Small intestine (tissue), 7 donors: ENCODE results near the gene FLNC. TPM values are rescaled to one million over a fixed set of nuclear protein-coding genes. Genes with fewer than 3 reads are reported as not detected.

Source experiments
- DNase-seq, 2 donors: peaks; one replicate each; pipeline versions ENCODE4 v3.0.0 to v3.0.0-alpha.2; 2013
- FAIRE-seq: peaks from 2 replicates; lab custom pipeline; 2012; peaks lifted over from hg19 to GRCh38; lab: Jason Lieb, UNC
- H3K27ac ChIP-seq, 3 donors: one replicate each; pipeline ENCODE4 v1.5.1; 2013; ENCODE audit warnings: low read length in 2 of 3, mild to moderate bottlenecking in 2 of 3, control low read depth in 1 of 3, inconsistent platforms in 1 of 3, low read depth in 1 of 3, moderate library complexity in 1 of 3
- H3K27me3 ChIP-seq, 3 donors: one replicate each; pipeline ENCODE4 v1.6.1; 2013; ENCODE audit warnings: low read length in 3 of 3, inconsistent platforms in 1 of 3; ENCODE audit not compliant: control insufficient read depth in 3 of 3, insufficient read depth in 3 of 3
- H3K36me3 ChIP-seq, 3 donors: one replicate each; pipeline ENCODE4 v1.6.1; 2013; ENCODE audit warnings: low read length in 3 of 3, inconsistent platforms in 1 of 3, low read depth in 1 of 3, mild to moderate bottlenecking in 1 of 3, moderate library complexity in 1 of 3; ENCODE audit not compliant: control insufficient read depth in 3 of 3, insufficient read depth in 2 of 3
- H3K4me1 ChIP-seq, 3 donors: one replicate each; pipeline ENCODE4 v1.6.1; 2013; ENCODE audit warnings: low read length in 2 of 3, inconsistent platforms in 1 of 3, low read depth in 1 of 3, mild to moderate bottlenecking in 1 of 3, moderate library complexity in 1 of 3; ENCODE audit not compliant: control insufficient read depth in 3 of 3, insufficient read depth in 2 of 3
- H3K4me3 ChIP-seq, 3 donors: one replicate each; pipeline ENCODE4 v1.5.1; 2013; ENCODE audit warnings: low read length in 3 of 3, control low read depth in 1 of 3, inconsistent platforms in 1 of 3, low read depth in 1 of 3, mild to moderate bottlenecking in 1 of 3, moderate library complexity in 1 of 3
- H3K9me3 ChIP-seq, 2 donors: one replicate each; pipeline ENCODE4 v1.6.1; 2013; ENCODE audit warnings: low read depth in 1 of 2, low read length in 1 of 2; ENCODE audit not compliant: control insufficient read depth in 2 of 2, insufficient read depth in 1 of 2
- WGBS, 3 donors: extraction: QIAGEN DNeasy Blood & Tissue Kit; methylation state at CpG; one replicate each; pipeline ENCODE4 v1.1.7; 2013; 5-methylcytosine and 5-hydroxymethylcytosine counted together
- polyA plus RNA-seq, 4 donors: library from polyadenylated mRNA; stranded (reverse) in 3 of 4; unstranded in 1 of 4; fragments of 200-250 nt in 3 of 4; fragments of 120-200 nt in 1 of 4; gene quantifications; one replicate each; pipeline versions ENCODE4 v1.2.1 to v1.2.3, GENCODE V29; 2013
- donor health status: healthy with polysubstance abuse.
- donor health status: control.
- donor health status: control.
- donor health status: Bipolar disorder and iron deficiency.
- donor health status: healthy.

FLNC gene
- polyA plus RNA-seq, 4 donors: 8.1 to 31.9 (median 11.5) TPM

DNA sequence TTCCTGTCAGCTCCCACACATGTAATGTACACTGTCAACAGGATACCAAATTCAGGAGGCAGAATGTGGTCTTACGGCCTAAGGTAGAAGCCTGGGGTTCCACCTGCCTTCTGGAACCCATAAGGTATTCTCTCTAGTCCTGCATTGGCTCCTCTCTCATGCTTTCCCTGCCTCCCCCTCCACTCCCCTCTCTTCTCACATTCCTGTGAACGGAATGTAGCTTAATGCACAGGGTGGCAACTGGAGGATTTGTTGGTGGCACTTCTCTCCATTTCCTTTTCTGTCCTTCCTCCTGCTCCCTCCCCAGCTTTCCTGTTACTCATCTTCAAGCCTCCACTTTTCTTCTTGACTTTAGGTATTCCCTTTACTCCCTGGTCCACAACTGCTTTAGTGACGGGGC is 11.5 kb upstream of the FLNC start:
- no peaks in the 10 kb centered on the region for H3K9me3 ChIP-seq
- H3K27ac ChIP-seq: no peak overlapping the region
- DNase-seq: no peak
- peaks cover 0 to 3% (median 0%) of the 10 kb centered on the region in 3 donors for H3K4me1 ChIP-seq
- no peaks in the 10 kb centered on the region for H3K36me3 ChIP-seq
- H3K27me3 ChIP-seq: peaks cover 0 to 2% (median 0%) of the 10 kb centered on the region in 3 donors
- no peak for FAIRE-seq
- WGBS, 3 donors: 79 to 88% (median 86%) methylated on average over 3 of the region's 3 CpGs
- H3K4me3 ChIP-seq: no peak overlapping the region

GRCh38 chr7:128821724-128822123 is 8.5 kb upstream of the FLNC start:
- DNase-seq (no peak), FAIRE-seq (no peak)
- Histone ChIP-seq H3K27me3 (peaks cover 0 to 2% (median 0%) of the 10 kb centered on the region in 3 donors), H3K36me3 (no peaks in the 10 kb centered on the region), H3K4me3 (no peak overlapping the region), H3K9me3 (no peaks in the 10 kb centered on the region), H3K27ac (no peak overlapping the region), H3K4me1 (peaks cover 0 to 9% (median 0%) of the 10 kb centered on the region in 3 donors)
- 90 to 100% (median 95%) methylated on average over 4 of the region's 4 CpGs for WGBS, 3 donors

- no peak overlapping the region for H3K4me3 ChIP-seq
- no peaks in the 10 kb centered on the region for H3K9me3 ChIP-seq
- 83 to 92% (median 89%) methylated on average over 4 of the region's 4 CpGs for WGBS, 3 donors
- FAIRE-seq (no peak), DNase-seq (no peak)
- peak overlapping the region in 1 of 3 donors; percentile 89 for H3K27ac ChIP-seq
- H3K27me3 ChIP-seq: peaks cover 0 to 19% (median 7%) of the 10 kb centered on the region in 3 donors
- no peaks in the 10 kb centered on the region for H3K36me3 ChIP-seq
- H3K4me1 ChIP-seq: peaks cover 0 to 47% (median 0%) of the 10 kb centered on the region in 3 donors
Measured at GRCh38 chr7:128826512-128826911, 3.7 kb upstream of the FLNC start.

DNA sequence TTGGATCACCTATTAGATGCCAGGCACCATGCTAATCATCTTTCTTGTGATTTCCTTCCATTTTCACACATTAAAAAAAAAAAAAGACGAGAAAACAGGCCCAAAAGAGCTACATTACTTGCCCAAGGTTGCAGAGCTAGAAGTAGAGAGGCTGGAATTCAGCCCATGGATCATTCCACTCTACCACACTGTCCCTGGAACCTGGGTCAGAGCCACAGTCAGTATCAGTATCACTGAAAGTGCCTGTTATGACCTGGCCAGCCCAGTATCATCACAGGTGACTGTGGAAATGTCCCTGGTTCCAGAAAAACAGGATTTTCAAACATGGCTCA is 3.3 kb upstream of the FLNC start:
- 68 to 82% (median 81%) methylated on average over 1 of the region's 1 CpG for WGBS, 3 donors
- no peak for FAIRE-seq

DNA sequence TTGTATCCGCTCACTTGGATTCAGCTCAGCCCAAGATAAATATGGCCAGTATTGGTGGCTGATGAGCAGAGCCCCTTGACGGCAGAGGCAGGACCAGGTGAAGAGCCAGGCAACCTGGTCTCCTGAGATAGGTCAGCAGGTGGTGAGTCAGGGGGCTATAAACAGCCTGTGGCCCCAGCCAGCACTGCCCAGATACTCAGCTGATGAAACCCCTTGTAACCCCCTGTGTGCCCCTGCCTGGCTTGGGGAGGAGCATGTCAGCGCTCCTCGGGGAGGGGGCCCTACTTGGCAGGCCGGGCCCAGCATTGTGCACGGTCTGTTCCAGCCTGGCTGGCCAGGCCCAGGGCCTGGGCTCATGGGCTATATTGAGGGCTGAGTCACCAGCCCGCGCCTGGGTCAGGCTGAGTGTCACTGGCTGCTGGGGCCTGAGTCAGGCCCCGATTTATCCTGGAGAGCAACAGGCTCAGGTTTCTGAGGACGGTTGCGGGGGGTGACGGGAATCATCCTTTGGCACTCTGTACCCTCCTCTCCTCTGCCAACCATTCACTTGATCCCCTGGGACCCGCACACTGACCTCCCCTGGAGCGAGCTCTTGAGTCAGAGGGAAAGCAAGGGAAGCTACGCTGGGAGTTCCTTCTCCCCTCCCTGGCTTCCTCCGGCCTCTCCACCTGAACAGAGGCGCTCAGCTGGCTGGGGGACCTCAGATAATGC is 2.8 kb upstream of the FLNC start:
- no peaks in the 10 kb centered on the region for H3K9me3 ChIP-seq
- H3K27me3 ChIP-seq: peaks cover 0 to 28% (median 9%) of the 10 kb centered on the region in 3 donors
- DNase-seq (peak in 1 of 2 donors; percentile 56), FAIRE-seq (no peak)
- H3K27ac ChIP-seq: peak overlapping the region in 1 of 3 donors; percentile 89
- H3K4me3 ChIP-seq: no peak overlapping the region
- 86 to 90% (median 87%) methylated on average over 16 to 17 of the region's 17 CpGs for WGBS, 3 donors
- H3K4me1 ChIP-seq: peaks cover 0 to 54% (median 0%) of the 10 kb centered on the region in 3 donors
- no peaks in the 10 kb centered on the region for H3K36me3 ChIP-seq

More for the DNA sequence above, 3.3 kb upstream of the FLNC start:
- H3K27ac ChIP-seq: peak overlapping the region in 1 of 3 donors; percentile 89
- H3K4me3 ChIP-seq: no peak overlapping the region
- H3K9me3 ChIP-seq: no peaks in the 10 kb centered on the region
- H3K36me3 ChIP-seq: no peaks in the 10 kb centered on the region
- H3K4me1 ChIP-seq: peaks cover 0 to 51% (median 0%) of the 10 kb centered on the region in 3 donors
- H3K27me3 ChIP-seq: peaks cover 0 to 23% (median 9%) of the 10 kb centered on the region in 3 donors
- DNase-seq: no peak

DNA sequence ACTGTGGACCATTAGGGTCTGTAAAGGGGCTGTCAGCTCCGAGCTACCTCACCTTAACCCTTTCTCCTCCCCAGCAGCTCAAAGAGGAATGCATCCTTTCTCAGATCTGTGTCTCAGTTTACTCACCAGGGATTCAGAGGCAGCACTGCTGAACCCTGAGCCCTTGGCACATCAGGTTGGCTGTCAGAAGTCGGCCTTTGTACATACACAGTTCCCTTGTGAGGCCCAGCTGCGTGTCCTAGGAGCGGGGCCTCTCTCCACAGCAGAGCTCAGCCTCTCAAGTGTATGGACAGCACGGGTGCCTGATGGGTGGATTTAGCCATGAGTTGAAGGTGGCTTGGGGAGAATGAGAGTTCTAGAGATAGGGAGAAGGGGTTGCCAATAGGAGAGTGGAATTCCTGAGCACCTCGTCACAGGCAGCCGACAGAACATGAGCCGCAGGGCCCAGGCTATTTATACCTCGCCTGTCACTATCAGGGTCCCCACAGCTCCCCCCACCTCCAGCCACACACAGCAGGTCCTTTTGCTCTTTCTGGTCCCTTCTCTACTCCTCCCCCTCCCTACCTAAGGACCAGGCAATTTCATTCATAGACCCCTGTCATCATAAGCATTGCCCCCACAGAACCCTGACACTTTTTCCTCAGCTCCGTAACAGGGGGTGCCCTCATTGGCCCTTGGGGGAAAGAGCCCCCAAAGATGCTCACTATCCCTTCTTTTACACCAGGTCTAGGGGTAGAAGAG is 2.1 kb upstream of the FLNC start:
- Histone ChIP-seq H3K4me1 (peaks cover 0 to 62% (median 0%) of the 10 kb centered on the region in 3 donors), H3K9me3 (no peaks in the 10 kb centered on the region), H3K4me3 (no peak overlapping the region), H3K27ac (peak overlapping the region in 1 of 3 donors; percentile 89), H3K36me3 (no peaks in the 10 kb centered on the region), H3K27me3 (peaks cover 0 to 36% (median 9%) of the 10 kb centered on the region in 3 donors)
- 48 to 66% (median 49%) methylated on average over 10 of the region's 10 CpGs for WGBS, 3 donors
- DNase-seq: peak; percentile 32 to 89
- no peak for FAIRE-seq

- no peaks in the 10 kb centered on the region for H3K9me3 ChIP-seq
- peak overlapping the region in 1 of 3 donors; percentile 79 for H3K27ac ChIP-seq
- H3K4me1 ChIP-seq: peaks cover 0 to 67% (median 0%) of the 10 kb centered on the region in 3 donors
- WGBS, 3 donors: 21 to 24% (median 23%) methylated on average over 11 to 13 of the region's 13 CpGs
- H3K36me3 ChIP-seq: no peaks in the 10 kb centered on the region
- FAIRE-seq: no peak
- H3K4me3 ChIP-seq: peak overlapping the region in 2 of 3 donors; percentile 38 to 41
- peak in 1 of 2 donors; percentile 61 for DNase-seq
- H3K27me3 ChIP-seq: peaks cover 0 to 40% (median 9%) of the 10 kb centered on the region in 3 donors
Measured at GRCh38 chr7:128829391-128830166, 627 bp upstream of the FLNC start.
